Kasumi-1 (cell line): ENCODE data around the gene ZNF33B.
"Not testable (repeated sequence)": the region's sequence is repeated elsewhere in the genome, so short reads cannot be mapped to it uniquely, and the experiment has no call there.

ENCODE experiments used
- DNase-seq, 2 experiments: peaks; one replicate each; lab custom pipeline; 2025; lab: John Stamatoyannopoulos, UW

Gene ZNF33B

DNA sequence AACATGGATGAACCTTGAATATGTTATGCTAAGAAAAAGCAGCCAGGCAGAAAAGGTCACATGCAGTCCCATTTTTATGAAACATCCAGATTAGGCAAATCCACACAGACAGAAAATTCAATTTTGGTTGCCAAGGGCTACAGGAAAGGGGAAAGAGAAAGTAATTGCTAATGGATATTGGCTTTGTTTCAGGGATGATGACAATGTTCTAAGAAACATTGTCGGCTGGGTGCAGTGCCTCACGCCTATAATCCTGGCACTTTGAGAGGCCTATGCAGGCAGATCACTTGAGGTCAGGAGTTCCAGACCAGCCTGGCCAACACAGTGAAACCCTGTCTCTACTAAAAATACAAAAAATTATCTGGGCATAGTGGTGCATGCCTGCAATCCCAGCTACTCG, 23.0 kb downstream of the ZNF33B start:
- DNase-seq: no peak

DNA sequence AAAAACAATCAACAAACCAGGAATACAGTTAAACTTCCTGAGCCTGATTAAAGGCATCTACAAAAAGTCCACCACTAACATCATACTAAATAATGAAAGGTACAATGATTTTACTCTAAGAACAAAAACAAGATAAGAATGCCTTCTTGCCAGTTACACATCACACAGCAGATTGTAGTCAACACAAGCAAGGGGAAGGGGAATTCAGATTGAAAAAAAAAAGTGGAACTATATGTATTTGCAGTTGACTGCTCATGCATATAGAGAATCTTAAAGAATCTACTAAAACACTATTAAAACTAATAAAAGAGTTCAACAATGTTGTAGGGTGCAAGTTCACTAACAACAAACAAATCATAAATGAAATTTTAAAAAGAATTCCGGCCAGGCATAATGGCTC, 28.5 kb downstream of the ZNF33B start:
- no peak for DNase-seq

DNA sequence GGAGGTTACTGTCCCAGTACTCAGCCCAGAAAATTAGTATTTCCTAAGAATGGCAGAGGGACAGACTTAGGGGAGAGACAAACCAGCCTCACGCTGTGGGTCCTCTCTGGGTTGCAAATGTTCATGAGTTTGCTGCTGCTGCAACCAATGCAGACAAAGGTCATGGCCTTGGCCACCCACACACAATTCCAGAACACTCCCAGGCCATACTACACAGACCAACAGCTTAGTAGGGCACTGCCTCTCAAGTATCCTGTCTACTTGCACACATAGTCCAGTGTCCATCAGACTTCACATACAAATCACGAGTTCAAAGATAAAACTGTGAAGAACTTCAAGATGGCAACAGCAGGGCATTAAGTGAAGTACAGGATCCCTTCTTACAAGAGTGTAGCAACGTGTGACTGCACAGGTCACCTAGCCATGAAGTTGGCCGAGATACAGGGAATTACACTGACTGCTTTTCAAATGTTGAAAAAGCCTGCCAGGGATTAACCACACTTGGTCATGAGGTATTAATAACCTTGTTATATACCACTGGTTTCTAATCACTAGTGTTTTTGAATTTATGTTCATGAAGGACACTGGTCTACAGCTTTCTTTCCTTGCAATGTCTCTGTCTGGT, 40.0 kb downstream of the ZNF33B start:
- DNase-seq: no peak

DNA sequence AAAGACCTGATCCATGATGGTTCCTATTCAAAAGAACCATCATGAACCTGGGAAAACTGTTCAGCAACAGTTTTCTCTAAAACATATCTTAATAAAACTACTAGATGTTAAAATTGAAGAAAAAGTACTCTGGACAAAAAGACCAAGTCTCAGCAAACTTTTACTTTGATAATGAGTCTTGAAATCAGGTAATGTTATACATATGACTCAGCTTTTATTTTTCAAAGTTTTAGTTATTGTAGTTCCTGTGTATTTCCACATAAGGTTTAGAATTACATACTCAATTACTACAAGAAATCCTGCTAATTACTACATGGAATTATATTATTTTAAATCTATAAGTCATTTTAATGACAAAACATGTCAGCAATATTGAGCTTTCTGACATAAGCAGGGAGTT, 42.2 kb downstream of the ZNF33B start:
- DNase-seq: no peak

DNA sequence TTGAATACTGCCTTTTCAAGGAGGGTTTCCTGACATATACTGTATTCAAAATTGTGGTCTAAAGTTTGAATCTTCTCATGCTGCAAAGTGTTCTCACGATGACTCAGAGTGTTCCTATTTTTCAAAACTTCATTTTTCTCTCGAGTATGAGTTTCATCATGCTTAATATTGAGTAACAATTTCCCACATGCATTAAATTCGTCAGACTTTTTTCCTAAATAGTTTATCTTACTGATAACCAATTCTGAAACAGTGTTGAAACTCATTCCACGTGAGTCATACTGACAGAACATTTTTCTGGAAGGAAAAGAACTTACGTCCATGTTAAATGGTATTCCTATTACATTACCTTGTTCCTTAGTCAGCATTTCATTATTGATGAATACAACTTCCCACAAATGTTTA, 44.1 kb downstream of the ZNF33B start:
- DNase-seq: no peak

DNA sequence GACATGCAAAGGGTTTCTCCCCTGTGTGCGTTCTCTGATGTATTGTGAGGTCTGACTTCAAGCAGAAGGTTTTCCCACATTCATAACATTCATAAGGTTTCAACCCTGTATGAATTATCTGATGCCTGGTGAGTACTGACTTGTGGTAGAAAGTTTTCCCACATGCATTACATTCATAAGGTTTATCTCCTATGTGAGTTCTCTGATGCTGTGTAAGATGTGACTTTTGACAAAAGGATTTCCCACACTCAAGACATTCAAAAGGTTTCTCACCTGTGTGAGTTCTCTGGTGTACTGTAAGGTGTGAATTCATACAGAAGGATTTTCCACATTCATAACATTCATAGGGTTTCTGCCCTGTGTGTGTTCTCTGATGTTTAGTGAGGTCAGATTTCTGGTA, 45.1 kb downstream of the ZNF33B start:
- DNase-seq: no peak

DNA sequence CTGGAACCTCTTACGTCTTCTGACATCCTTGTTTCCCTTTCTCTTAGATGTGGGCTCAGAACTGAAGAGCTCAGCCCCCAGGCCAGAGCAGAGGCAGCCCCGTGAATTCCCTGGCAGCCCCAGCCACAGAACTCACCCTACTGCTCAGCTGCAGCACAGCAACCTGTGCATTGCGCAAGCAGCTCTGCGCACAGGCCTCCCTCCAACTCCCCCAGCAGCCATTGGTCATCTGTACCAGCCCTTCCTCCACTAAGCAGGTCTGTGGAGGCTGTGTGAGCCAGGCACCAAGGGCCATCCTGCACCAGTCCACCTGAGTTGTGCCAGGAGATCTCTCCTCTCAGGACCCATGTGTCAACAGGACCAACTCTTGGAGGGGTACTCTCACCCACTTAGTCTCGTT, 54.5 kb downstream of the ZNF33B start:
- no peak for DNase-seq

DNA sequence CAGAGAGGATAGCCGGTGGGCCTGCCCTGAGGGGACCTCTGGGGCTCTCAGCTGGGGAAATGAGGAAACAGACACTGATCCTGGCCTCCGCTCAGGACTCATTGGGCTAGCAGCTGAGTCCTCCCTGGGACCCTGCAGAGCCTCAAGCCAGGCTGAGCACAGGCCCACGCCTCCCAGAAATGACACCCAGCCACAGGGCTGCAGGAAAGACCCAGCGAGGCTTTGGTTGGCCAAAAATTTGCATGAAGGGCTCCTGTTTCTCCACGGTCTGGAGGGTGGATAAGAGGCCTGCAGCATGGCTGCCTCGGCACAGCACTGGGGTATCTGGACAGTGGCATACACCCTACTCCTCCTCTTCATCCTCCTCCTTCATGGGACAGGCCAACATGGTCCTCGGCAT, 60.4 kb downstream of the ZNF33B start:
- DNase-seq: no peak

DNA sequence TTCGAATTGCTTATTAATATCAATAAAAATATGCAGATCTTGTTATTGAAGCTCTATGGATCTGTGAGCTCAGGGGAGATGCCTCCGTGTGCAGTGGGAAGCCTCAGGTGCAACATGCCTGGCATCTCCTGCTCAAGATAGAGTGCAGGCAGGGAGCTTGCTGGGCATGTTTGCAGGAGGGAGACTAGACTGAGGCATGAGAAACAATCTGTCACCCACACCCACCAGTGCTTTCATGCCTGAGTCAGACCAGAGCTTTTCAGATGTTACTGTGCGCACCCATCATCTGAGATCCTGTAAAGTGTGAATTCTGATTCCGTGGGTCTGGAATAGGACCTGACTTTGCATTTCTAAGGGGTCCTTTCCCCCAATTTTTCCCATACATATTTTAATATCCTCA, 62.0 kb downstream of the ZNF33B start:
- no peak for DNase-seq

DNA sequence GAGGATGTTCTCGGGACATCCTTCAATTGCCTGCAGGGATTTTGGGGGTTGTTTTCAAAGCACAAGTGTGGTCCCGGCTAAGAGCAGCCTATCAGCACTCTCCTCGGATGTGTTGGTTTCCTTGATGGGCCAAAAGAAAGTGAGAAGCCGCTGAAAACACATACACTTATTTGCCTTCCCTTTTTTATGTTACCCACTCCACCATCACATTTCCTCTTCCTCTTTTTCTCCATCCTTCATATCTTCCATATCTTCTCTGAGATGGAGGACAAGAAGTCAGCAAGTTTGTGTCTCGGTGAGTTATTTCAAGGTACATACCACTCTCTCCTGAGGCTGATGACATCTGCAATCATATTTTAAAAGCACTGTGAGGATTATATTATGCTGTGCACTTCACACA, 64.0 kb downstream of the ZNF33B start:
- peak; percentile 42 to 55 for DNase-seq

DNA sequence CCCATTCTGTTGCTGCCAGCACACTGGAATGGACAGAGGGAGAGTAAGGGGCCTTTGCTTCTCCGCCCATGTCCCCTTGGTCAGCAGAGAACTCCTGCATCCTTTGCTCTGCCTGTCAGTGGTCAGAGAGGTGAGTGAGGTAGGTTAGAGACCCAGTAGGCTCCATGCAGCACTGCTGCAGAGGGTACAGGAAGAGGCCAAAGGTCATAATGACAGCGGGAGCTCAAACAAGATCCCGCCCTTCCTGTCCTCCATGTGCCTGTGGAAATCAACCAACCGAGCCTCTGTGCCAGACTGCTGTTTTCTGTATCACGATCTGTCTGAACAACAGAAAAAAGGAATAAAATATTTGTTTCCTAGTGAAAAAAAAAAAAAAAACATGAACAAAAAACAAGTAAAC, 81.4 kb downstream of the ZNF33B start:
- DNase-seq: no peak

DNA sequence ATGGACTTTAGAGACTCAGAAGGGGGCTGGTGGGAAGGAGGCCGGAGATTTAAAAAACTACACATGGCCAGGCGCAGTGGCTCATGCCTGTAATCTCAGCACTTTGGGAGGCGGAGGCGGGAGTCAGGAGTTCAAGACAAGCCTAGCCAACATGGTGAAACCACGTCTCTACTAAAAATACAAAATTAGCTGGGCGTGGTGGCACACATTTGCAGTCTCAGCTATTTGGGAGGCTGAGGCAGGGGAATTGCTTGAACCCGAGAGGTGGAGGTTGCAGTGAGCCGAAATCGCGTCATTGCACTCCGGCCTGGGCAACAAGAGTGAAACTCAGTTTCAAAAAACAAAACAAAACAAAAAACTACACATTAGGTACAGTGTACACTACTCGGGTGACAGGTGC, 84.8 kb downstream of the ZNF33B start:
- DNase-seq: not testable (repeated sequence)

DNA sequence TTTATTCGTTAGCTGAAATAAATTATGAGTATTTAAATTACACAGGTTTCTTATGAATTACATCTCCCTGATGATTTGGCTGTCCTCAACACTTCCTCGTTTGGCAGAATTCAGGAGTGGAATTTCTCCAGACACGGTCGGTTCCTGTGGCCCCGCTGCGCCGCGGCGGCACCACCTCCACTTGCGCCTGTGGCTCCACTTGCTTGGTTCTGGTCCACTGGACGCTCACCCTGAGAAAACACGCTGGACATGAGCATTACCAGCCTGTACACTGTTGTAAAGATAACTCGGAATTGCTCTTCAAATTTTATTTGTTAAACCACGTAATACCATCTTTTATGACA, 85.3 kb downstream of the ZNF33B start:
- DNase-seq: no peak

DNA sequence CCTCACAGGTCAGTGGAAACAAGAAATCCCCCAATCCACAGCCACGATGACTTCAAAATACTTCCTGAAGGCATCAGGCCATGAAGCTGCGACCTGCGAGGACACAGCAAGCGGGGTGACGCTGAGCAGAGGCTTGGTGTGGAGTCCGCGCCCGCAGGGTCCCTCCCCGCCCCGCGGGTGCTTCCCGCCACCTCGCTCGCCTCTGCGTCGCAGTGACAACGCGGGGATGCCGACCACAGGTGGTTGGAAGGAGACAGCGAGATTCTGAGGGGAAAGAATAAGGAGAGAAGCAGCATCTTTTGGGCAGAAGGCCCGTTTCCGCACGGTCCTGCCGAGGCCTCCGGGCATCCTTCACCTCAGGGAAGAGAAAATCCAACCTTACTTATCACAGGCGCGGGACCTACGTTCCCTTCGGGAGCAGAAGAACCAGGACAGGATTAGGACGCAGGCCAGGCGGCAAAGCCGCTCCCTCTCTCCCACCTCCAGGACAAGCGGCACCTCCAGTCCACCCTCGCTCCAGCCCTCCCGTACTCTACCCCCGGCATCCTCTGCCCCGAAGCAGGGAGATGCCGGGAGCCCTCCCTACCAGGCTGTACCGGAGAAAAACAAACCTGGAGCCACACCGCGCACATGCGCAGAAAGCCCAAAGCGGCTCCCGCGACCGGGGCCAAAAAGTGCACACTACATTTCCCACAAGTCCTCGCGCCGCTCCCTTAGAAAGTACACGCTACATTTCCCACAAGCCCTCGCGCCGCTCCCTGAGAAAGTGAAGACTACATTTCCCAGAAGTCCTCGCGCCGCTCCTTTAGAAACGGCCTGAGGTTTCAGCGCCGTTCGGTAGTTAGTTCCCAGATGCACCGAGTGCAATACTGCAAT, 85.9 kb downstream of the ZNF33B start:
- DNase-seq: peak; percentile 100

DNA sequence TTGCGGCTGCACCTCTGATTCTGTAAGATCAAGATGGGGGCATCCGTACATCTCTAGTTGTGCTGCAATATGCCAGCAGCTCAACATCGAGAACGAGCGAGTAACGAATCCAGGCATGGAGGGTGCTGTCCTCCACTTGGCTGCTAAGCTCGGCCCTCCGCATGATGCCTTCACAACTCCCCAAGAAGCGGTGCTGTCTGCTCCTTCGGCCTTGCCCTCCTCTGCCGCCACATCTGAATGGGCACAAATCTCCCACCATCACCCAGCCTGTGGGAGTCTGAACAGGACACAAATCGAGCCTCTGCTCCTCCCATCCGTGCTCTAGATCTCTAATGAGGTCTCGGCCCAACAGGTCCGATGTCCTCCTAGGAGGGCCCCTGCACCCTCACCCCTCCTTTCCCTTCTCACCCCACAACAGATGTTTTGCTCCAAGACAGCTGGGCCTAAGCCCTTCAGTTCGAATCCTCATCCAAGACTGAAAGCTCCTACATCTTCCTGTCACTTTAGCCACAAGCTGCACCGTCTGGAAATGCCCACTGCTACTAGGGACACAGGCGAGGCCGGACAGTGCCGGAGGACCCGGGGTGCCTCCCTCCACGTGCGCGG, 86.7 kb downstream of the ZNF33B start:
- no peak for DNase-seq

DNA sequence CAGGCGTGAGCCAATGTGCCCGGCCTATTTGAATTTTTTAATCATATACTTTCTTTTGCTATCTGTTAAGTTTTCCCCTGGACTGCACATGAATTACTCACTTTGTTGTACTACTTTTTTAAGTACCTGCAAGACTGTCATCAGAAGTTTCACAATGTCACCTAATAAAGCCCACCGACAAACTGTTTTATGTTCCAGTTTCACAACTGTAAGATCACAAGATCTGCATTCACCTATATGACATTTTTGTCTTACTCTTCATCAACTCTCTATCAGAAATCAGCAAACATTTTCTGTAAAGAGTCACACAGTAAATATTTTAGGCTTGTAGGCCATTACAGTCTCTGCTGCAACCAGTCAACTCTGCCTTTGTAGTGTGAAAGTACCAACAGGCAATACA, 88.5 kb downstream of the ZNF33B start:
- no peak for DNase-seq

DNA sequence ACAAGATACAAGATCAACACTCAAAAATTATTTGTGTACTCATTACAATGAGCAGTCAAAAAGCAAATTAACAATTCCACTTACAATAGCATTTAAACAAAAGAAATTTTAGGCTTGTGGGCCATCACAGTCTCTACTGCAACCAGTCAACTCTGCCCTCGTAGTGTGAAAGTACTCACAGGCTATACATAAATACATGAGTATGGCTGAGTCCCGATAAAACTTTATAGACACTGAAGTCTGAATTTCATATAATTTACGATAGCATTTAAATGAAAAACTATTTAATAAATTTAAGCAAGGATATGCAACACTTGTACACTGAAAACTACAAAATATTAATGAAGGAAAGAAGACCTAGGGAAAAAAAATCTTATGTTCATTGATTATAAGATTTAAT, 90.1 kb downstream of the ZNF33B start:
- DNase-seq: no peak

DNA sequence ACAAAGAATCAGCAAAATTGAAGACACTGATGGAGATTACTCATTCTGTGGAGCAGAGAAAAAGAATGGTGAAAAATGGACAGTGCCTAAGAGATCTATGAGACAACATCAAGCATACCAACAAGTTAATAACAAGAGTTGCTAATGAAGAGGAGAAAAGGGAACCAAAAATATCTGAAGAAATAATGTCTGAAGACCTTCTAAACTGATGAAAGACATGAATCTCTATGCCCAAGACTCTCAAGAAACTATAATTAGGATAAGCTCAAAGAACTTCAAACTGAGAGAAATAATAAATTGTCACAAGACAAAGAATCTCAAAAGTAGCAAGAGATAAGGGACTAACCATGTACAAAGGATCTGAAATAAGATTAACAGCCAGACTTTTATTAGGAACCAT, 93.4 kb downstream of the ZNF33B start:
- no peak for DNase-seq

DNA sequence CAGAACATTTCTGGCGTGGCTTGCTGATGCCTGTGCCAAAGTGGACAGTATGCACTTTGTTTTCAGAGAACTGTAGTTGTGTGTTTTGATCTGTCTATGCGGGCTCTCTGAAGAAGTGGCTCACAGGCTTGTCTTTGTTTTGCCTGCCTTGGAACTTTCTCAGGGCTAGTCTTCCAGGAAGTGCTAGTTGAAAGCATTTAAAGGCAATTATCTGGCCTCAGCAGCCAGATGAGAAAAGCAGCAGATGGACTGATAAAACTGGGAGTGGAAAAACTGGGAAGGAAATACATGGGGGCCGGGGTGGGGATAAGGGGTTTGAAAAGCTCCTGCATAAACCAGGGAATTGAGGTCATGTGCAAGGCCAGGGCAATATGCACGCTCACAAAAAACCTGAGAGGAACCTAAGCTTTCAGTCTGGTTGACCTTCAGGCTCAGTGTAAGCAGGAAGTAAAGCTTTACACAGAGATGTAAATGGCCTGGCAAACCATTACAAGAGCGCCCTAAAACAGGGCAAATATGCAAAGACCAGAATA, 94.5 kb downstream of the ZNF33B start:
- DNase-seq: no peak
